Measurements from ENCODE around the gene TRAFD1. TPM values are rescaled to one million over a fixed set of nuclear protein-coding genes. Genes with fewer than 3 reads are reported as not detected.

The TRAFD1 gene, protein sequence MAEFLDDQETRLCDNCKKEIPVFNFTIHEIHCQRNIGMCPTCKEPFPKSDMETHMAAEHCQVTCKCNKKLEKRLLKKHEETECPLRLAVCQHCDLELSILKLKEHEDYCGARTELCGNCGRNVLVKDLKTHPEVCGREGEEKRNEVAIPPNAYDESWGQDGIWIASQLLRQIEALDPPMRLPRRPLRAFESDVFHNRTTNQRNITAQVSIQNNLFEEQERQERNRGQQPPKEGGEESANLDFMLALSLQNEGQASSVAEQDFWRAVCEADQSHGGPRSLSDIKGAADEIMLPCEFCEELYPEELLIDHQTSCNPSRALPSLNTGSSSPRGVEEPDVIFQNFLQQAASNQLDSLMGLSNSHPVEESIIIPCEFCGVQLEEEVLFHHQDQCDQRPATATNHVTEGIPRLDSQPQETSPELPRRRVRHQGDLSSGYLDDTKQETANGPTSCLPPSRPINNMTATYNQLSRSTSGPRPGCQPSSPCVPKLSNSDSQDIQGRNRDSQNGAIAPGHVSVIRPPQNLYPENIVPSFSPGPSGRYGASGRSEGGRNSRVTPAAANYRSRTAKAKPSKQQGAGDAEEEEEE
- total RNA-seq, result 10 to 100 TPM; 37.0 to 56.9 (median 44.4) TPM

DNA sequence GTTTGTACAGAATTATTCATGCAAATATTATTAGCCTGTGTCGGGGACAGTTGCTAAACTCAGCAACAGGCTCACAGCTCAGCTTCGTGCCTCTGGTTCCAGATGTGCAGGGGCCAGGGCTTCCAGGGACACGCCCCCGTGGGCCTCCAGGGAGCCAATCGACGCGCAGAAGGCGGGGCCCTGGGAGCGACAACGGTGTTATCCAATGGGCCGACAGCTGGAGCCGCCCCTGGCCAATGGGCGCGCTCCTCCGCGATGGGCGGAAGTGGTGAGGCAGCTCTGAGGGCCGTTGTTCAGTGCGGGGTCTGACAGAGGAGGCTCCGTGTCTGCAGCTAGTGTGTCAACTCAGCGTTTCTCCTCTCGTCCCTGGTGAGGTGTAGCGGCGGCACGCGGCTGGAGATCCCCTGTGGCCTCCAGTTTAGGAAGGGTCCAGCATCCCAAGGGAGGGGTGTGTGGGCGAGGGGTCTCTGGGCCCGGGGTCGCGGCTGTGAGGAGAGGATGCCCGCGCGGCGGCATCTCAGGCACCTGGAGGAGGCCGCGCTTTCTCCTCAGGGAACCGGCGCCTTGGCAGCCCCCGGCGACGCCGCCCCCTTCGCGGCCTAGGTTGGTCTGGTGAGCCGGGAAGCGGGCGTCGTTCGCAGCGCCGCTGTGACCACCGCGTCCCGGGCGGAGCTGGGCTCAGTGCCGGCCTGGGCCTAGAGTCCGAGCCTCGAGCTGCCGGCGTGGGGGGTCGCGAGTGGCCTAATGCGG lies at the start of gene TRAFD1:
Gene TRAFD1 (plus strand): TSS at position 311 of the 750 bp plus-strand sequence. CDS start 4,963 bp downstream, outside the sequence.
- TF ChIP-seq POLR2A (IDR thresholded peaks at IDR 0.05), result peak in 3 of 4 donors; percentile 82 to 99 (median 96)
- TF ChIP-seq, protein P1, sequence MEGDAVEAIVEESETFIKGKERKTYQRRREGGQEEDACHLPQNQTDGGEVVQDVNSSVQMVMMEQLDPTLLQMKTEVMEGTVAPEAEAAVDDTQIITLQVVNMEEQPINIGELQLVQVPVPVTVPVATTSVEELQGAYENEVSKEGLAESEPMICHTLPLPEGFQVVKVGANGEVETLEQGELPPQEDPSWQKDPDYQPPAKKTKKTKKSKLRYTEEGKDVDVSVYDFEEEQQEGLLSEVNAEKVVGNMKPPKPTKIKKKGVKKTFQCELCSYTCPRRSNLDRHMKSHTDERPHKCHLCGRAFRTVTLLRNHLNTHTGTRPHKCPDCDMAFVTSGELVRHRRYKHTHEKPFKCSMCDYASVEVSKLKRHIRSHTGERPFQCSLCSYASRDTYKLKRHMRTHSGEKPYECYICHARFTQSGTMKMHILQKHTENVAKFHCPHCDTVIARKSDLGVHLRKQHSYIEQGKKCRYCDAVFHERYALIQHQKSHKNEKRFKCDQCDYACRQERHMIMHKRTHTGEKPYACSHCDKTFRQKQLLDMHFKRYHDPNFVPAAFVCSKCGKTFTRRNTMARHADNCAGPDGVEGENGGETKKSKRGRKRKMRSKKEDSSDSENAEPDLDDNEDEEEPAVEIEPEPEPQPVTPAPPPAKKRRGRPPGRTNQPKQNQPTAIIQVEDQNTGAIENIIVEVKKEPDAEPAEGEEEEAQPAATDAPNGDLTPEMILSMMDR (IDR thresholded peaks at IDR 0.05), result no peak
- 0% methylated on average over 2 to 7 of the region's 63 CpGs for WGBS, 2 donors
- Histone ChIP-seq H3K4me3 (peak within 1 kb of the TSS; percentile 68 to 99 (median 79)), H3K4me1 (peaks cover 47 to 86% (median 72%) of the 10 kb centered on the region in 3 donors), H3K9me3 (no peaks in the 10 kb centered on the region), H3K27ac (peak within 1 kb of the TSS; percentile 88 to 100 (median 94)), H3K36me3 (no peaks in the 10 kb centered on the region), H3K27me3 (no peaks in the 10 kb centered on the region)
- intact Hi-C loops (cut with DNase I), result no loop called here
- DNase-seq, result peak; percentile 93

DNA sequence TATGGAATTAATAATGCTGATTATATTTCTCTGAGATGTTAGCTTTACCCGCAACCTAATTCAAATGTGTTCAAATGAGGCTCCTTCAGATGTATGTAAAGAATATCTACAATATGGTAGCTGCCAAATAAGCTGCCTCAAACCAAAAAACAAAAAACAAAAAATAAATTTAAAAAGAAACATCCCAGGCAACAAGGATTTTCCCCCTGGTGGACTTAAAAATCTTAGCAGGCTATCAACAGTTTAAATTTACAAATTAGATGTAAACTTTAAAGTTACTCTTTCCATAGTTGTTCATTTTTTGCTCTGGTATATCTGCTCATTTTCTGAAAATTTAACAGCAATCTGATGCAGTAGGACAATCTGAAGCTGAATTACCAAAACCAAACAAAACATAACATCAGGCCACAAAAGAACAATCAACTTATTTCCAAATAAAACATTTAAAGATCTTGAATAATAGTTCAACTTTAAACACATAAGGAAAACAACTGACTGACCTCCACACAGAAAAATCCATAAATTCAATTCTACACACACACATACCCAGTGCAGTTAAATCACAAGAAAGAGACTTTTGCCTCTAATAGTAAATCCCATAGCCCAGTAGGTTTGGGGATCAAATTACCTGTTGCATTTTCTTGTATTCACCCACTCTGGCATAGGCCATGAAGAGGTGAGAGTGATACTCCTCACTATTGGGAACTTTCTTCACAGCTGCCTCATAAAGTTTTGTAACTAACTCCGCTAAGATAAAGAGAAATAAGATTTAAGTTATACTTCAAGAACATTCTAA lies 38.1 kb upstream of the TRAFD1 start:
- no peak overlapping the region for H3K4me3 ChIP-seq
- H3K27ac ChIP-seq, result no peak overlapping the region
- H3K4me1 ChIP-seq, result no peaks in the 10 kb centered on the region
- no peaks in the 10 kb centered on the region for H3K27me3 ChIP-seq
- DNase-seq, result no peak
- H3K36me3 ChIP-seq, result peaks cover 10 to 97% (median 26%) of the 10 kb centered on the region in 3 donors
- 94 to 96% methylated on average over 2 of the region's 2 CpGs for WGBS, 2 donors
- TF ChIP-seq POLR2A (IDR thresholded peaks at IDR 0.05), result no peak
- TF ChIP-seq, protein P1 (IDR thresholded peaks at IDR 0.05), result peak in 1 of 6 experiments; percentile 17
- H3K9me3 ChIP-seq, result no peaks in the 10 kb centered on the region
- intact Hi-C loops (cut with DNase I), result no loop called here

DNA sequence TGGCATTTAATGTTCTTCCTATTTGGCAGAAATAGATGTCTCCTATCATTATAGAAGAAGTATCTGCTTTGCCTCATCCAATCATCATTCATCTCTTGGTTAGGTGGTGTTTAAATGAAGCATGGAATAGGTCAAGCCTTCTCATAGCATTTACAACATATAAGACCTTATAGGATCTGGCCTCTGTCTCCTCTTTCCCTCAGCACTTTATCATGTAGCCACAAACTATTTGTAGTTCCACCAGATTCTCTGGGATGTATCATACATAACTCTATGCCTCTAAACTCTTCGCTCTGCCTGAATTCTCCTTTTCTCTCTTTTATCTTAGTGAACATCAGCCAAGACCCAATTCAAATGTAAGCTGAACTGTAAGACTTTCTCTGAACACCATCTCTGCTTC lies 37.5 kb upstream of the TRAFD1 start:
- no peaks in the 10 kb centered on the region for H3K27me3 ChIP-seq
- intact Hi-C loops (cut with DNase I), result no loop called here
- WGBS, 2 donors, result 89 to 90% methylated on average over 1 of the region's 1 CpG
- H3K27ac ChIP-seq, result no peak overlapping the region
- no peak overlapping the region for H3K4me3 ChIP-seq
- H3K36me3 ChIP-seq, result peaks cover 10 to 98% (median 31%) of the 10 kb centered on the region in 3 donors
- DNase-seq, result no peak
- TF ChIP-seq, protein P1 (IDR thresholded peaks at IDR 0.05), result no peak
- TF ChIP-seq POLR2A (IDR thresholded peaks at IDR 0.05), result no peak
- no peaks in the 10 kb centered on the region for H3K9me3 ChIP-seq
- no peaks in the 10 kb centered on the region for H3K4me1 ChIP-seq

DNA sequence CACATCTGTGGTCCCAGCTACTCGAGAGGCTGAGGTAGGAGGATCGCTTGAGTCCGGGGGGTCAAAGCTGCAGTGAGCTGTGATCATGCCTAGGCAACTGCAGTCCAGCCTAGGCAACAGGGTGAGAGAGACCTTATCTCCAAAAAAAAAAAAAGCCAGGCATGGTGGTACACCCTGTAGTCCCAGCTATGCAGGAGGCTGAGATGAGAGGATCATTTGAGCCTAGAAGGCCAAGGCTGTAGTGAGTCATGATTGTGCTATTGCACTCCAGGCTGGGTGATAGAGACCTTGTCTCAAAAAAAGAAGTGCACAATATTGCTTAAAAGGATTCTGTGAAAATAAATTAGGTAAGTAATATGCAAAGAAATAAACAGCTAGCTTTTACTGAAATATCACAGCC lies 33.8 kb upstream of the TRAFD1 start:
- DNase-seq, result no peak
- peaks cover 10 to 94% (median 27%) of the 10 kb centered on the region in 3 donors for H3K36me3 ChIP-seq
- WGBS, 2 donors, result 89 to 96% methylated on average over 3 of the region's 3 CpGs
- H3K4me3 ChIP-seq, result no peak overlapping the region
- H3K4me1 ChIP-seq, result peaks cover 0 to 11% (median 0%) of the 10 kb centered on the region in 3 donors
- no peaks in the 10 kb centered on the region for H3K27me3 ChIP-seq
- H3K27ac ChIP-seq, result no peak overlapping the region
- no peak for TF ChIP-seq POLR2A (IDR thresholded peaks at IDR 0.05)
- TF ChIP-seq, protein P1 (IDR thresholded peaks at IDR 0.05), result no peak
- no peaks in the 10 kb centered on the region for H3K9me3 ChIP-seq
- intact Hi-C loops (cut with DNase I), result no loop called here

All from esophagus squamous epithelium (tissue), 5 donors.